Subcutaneous adipose tissue (tissue), 4 donors: Measurements from ENCODE around the gene SV2C. TPM values are rescaled to one million over a fixed set of nuclear protein-coding genes. Genes with fewer than 3 reads are reported as not detected.

Source experiments
- CTCF ChIP-seq: fragments of 450-650 bp; IDR thresholded peaks from one replicate; pipeline ENCODE4 v1.5.1; 2016; ENCODE audit warnings: low read depth, mild to moderate bottlenecking, control low read depth, antibody characterized with exemption, moderate library complexity
- total RNA-seq, 4 donors: library from RNA; depleted of rRNA; stranded (reverse); fragments of >200 nt; gene quantifications; one replicate each; pipeline ENCODE4 v1.1.0, GENCODE V29; 2016

The SV2C gene
- total RNA-seq, 4 donors from 2014 or later, result under 0.01 to 0.17 (median under 0.01) TPM; not detected in 1

- TF ChIP-seq CTCF, result no peak
Measured at GRCh38 chr5:76290321-76290757, 207.2 kb downstream of the SV2C start.

GRCh38 chr5:76291305-76292077 lies 208.3 kb downstream of the SV2C start:
- TF ChIP-seq CTCF, result no peak

- no peak for TF ChIP-seq CTCF
Measured at GRCh38 chr5:76292620-76293322, 209.6 kb downstream of the SV2C start.

GRCh38 chr5:76294573-76294972 lies 211.4 kb downstream of the SV2C start:
- no peak for TF ChIP-seq CTCF

GRCh38 chr5:76298852-76299251 lies 215.7 kb downstream of the SV2C start:
- TF ChIP-seq CTCF, result no peak

GRCh38 chr5:76299592-76299991 lies 216.4 kb downstream of the SV2C start:
- no peak for TF ChIP-seq CTCF

- no peak for TF ChIP-seq CTCF
Measured at GRCh38 chr5:76303921-76304320, 220.7 kb downstream of the SV2C start.
